ENCODE results near the gene HOXC12. TPM values are rescaled to one million over a fixed set of nuclear protein-coding genes. Genes with fewer than 3 reads are reported as not detected.

Gene HOXC12
- total RNA-seq, 1 donor from 2014 or later: not detected

DNA sequence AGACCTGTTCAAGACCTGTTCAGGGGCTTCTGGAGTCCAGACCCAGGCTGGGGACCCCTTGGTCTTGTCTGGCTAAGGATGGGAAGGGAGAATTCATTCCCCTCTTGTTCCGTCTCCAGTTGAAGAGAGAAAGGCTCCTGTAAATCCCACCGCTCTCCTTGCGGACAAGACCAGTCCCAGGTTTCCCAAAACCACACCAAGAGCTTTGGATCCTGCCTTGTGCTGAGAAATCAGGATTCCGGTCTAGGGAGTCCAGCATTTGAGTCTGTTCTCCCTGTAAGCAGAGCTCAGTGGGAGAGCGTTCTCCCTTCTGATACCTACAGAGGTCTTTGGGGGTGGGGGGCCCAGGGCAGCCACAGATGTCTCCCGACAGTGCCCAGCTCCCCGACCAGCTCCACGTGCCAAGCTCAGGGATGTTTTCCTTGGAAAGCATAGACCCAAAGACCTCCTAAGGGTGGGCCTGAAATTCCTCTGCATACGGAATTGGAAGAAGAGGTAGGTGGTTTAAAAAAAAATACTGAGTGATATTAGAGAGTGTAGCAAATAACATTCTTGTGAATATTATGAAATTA lies 14.2 kb upstream of the HOXC12 start:
- DNase-seq (ENCODE audit: low read depth, low spot score): no peak

DNA sequence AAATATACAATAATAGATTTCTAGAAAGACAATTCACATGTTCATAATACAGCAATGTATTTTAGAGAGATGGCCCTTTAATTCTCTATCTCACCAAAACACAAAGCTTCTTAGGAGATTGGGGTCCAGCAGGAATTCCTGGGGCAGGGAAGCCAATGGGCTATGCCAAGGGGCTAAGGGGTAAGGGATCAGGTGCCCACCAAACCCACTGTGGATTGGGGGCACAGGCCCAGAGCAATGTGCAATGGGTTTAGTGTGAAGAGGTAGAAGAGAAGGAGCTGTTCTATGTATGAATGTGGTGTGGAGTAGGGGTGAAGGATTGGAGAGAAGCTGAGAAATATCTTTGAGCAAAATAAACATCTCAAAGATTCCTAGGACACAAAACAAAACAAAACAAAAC lies 13.5 kb upstream of the HOXC12 start:
- DNase-seq (ENCODE audit: low read depth, low spot score): no peak

DNA sequence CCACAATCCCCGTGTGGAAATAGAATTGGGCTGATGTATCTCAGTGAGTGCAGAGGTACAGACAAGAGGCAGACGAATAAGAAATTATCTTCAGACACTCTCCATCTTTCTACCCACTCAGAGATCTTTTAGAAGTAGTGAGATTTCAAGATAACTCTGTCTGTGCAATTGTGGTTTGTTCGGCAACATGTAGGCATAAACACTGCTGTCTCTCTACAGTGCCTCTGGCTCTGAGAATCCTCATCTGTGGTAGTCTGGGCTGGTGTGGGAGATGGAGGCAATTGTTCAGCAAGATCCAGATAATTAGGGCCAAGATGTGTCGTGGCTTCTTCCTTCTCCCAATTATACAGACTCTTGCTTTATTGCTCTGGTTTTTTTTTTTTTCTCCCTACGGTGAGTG lies 13.0 kb upstream of the HOXC12 start:
- no peak for DNase-seq (ENCODE audit: low read depth, low spot score)

DNA sequence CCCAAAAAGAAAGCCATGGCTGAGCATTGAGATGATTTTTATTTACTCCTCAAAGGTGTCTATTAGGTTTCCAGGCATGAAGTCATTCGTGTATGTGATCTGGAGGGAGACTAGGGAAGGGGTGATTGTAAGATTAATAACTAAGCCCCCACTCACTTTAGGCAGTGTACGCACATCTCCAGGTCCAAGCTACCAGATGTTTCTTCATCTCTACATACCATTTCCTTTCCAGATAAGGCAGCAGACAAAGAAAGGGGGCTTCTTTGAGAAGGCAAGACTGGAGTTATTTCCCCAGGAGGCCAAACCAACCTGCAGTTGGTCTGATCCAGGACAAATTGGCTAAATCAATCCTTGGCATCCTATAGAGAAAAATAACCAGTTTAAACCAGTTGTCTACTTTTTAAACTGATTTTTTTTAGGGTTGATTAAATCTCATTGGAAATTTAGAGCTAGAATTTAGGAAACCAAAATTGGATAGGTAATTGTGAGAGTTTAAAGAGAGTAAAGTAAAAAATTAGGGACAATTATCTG lies 12.2 kb upstream of the HOXC12 start:
- no peak for DNase-seq (ENCODE audit: low read depth, low spot score)

DNA sequence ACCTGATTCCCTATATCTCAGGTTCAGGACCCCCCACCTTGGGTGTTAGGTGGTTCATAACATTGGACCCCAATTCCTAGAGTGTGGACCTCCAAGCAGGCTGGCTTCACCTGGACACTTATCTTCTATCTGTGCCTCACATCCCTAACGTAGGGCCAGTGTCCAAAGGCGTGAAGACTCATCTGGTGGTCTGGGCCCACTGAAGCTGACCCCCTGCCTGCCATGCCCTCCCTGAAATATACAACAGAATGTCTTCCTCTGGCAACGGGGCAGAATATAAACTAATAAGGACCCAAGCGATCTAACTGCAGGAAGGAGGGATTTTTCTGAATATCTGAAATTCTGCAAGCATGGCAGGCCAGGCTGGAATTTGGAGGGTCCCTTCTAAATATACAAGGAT lies 10.5 kb upstream of the HOXC12 start:
- DNase-seq (ENCODE audit: low read depth, low spot score): no peak

DNA sequence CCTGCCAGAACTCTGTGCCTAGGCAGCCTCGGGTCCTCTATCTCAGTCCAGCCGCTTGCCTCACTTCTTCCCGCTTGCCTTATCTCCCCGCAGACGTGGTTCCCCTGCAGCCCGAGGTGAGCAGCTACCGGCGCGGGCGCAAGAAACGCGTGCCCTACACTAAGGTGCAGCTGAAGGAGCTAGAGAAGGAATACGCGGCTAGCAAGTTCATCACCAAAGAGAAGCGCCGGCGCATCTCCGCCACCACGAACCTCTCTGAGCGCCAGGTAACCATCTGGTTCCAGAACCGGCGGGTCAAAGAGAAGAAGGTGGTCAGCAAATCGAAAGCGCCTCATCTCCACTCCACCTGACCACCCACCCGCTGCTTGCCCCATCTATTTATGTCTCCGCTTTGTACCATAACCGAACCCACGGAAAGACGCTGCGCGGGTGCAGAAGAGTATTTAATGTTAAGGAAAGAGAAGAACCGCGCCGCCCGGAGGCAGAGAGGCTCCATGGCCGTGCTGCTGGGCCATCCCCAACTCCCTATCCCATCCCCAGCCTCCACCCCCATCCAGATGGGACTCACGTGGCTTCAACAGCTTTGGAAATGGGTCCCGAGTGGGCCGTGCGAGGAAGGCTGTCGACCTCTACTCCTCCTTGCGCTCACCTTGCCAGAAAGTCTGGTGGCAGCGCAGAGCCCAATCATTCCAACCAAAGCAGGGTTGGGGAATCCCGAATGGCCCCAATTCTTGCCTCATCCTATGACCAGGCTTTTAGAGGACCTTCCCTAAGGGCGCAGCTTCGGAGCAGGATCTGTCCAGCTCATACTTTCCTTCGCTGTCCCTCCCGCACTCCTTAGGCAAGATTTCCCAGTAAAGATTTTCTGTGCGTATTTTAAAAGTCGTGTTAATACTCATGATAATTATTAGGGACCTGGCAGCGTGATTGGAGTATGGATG lies 9.5 kb upstream of the HOXC12 start:
- no peak for DNase-seq (ENCODE audit: low read depth, low spot score)

DNA sequence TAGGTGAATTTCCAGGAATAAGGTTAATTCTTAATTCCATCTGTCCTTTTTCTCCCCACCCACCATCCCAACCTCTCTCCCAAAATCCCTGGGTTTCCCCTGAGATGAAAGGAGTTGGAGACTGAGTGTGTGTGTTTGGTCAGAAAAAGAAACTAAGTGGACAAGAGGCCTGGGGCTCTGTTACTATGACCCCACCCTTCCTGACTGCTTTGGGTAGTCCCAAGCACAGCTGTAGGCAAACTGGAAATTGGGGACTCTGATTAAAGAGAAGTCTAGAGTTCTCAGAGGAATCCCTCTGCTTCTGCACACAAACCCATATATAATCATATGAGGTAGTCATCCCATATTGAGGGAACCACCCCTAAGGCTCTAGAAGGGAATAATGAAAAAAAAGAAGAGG lies 7.0 kb upstream of the HOXC12 start:
- DNase-seq (ENCODE audit: low read depth, low spot score): no peak

DNA sequence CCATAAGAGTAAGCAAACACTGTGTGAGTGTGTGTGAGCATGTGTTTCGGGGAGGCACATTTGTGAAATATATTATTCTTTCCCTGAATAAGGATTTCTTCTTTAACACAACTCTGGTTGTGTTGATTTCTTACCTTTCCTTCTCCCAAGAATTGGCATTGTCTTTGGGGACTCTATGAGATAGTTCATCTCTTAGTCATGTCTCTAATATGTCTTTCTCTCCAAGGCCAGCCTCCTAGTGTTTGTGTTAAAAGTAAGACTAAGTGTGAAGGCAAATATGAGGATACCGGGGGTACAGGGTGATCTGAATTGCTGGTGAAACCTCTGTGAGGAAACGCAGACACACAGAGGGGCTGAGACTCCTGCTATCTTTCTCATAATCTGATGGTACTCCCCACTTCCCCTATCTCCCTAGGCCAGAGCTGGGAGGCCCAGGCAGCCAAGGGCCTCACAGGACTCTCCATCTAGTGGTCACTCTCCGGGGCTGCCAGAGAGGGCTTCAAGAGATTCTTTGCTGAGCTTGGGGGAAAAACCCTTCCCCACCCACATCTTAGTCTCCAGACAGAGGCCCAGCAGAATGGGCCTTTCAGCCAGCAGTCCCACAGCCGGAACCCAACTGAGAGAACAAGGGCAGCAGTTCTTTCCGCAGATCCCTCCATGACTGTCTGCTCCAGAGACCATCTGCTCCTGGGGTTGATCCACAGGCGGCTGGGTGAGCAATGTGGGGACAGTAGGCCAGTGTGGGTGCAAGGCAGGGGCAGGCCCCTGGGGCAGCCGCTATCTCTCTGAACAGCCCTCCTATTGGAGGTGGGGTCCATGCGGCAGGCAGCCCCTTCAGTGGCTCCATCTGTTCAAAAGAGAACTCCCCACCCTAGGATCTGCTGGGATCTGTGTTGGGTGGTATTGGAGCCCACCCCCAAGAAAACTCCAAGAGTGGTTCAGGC lies 5.8 kb upstream of the HOXC12 start:
- DNase-seq (ENCODE audit: low read depth, low spot score): no peak

DNA sequence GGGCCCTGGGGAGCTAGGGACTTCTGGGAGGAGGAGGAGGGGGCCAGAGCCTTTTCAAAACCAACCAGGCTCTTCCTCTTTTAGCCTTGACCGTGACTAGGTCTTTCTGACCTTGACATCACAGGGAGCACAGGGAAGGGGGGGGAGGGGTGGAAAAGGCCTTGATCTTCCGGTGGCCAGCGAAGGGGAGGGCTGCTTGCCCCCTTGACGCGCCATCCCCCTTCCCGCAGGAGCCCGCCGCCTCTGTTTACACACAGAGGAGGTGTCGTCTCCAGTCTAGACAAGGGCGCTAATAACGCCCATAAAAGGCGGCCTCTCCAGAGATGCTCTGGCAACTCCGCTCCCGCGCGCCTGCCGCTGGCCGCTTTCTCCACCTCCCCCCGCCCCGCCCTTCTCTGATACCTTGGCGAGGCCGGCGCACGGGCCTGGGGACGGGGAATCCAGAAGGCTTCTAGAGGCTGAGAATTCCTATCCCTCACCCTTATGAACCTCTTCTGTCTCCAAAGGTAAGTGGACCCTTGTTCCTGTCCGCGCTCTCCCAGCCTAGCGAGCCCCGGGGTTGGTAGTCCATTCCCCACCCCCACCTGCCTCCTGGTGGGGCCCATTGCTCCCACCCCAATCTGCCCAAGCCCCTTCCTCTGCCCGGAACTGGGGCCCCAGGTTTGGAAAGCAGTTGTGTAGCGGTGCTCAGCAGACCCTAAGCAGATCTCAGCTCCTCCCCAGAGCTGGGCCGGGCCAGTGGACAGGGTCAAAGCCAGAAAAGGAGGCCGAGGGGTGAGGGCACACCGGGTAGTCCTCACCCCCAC lies 4.9 kb upstream of the HOXC12 start:
- no peak for DNase-seq (ENCODE audit: low read depth, low spot score)

DNA sequence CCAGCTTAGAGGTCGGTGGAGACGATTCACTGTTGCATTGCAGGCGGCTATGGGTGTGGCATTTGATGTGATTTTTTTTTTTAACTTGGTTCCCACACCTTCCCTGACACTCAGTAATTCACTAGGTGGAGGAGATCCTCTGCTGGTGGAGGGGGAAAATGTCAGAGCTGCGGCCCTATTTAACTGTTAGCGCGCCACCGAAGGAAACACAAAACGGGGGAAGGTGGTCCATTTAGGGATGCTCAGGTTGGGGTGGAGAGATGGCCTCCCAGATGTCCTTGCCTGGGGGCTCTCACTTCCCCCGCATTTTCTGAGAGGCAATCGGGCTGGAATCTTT lies 4.3 kb upstream of the HOXC12 start:
- no peak for DNase-seq (ENCODE audit: low read depth, low spot score)

DNA sequence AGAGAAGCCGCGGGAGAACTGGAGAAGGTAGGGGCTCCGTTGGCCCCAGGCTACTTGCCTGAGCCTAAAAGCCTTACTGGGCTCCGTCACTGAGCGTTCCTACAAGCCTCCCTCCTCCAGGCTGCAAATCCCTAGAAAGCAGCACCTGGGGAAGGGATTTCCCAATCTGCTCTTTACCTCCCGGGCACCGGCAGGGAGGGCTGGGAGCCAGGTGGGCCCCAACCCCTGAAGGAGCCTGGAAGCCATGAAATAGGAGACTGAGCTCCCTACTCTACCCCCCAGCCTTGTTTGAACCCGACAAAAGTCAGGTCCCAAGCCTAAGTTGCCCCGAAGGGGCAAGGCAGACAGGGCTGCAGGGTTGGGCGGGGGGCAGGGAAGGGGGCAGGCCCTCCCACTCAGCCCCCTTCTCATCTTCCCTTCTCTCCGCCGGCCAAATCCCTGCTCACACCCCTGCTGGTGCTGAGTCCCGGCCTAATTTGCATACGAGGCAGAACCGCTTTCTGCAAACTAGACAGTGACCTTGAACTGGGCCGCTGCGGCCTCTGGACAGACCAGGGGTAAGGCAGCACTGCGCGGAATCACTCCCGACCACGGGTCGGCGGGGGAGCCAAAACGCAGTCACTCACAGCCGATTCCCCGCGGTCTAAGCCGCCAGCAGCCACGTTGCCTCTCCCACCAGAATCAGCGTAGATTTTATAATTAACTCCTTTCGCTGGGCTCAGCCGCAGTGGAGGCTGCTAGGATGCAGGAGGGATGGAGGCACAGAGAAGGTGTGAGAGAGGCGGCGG lies 3.7 kb upstream of the HOXC12 start:
- DNase-seq (ENCODE audit: low read depth, low spot score): no peak

DNA sequence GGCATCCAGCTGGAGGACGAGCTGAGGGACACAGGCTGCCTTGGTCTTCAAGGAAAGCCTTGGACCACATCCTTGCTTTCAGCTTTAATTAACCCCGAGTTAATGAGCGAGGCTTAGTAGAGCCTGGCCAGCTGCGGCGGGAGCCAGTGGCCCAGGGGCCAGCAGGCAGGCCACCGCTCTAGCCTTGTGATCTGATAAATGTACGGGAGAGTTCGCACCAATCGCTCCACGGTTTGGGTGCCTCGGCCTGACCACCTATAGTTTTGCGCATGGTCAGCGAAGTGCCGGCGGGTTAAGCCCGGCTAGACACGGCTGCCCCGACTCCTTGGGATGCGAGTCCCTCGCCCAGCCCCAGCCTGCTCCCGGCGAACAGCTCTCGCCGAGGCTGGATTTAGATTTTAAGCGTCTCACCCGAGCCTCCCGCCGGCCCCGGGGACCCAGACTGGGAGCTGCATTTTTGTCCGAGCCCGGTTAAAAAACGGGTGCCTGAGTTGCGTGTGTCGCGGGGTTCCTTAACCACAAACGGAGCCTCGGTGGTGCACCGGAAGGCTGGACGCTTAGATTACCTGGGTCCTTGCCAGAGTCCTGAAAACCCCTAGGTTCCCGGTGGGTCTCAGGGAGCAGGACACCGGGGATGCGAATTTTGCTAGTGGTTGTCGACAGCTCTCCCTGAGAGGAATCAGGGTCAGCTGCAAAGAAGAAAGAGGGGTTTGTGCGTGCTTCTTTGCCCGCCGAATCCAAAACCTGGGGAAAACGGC lies 2.9 kb upstream of the HOXC12 start:
- DNase-seq (ENCODE audit: low read depth, low spot score): no peak

DNA sequence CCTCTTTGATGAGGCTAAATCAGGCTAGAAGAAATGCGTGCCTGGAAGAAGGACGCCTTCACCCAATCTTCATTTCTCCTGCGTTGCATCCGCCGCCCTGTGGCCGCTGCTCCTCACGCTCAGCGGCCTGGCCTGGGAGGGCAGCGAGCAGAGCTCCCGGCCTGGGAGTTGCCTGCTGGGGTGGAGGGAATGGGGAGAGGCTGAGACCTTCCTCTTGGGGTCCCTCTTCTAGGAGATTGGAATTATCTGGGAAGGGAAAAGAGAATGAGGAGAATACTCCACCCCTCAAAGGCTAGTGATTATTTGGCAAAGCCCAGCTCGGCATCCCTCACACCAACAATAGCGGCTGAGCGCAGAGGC lies 2.4 kb upstream of the HOXC12 start:
- no peak for DNase-seq (ENCODE audit: low read depth, low spot score)

DNA sequence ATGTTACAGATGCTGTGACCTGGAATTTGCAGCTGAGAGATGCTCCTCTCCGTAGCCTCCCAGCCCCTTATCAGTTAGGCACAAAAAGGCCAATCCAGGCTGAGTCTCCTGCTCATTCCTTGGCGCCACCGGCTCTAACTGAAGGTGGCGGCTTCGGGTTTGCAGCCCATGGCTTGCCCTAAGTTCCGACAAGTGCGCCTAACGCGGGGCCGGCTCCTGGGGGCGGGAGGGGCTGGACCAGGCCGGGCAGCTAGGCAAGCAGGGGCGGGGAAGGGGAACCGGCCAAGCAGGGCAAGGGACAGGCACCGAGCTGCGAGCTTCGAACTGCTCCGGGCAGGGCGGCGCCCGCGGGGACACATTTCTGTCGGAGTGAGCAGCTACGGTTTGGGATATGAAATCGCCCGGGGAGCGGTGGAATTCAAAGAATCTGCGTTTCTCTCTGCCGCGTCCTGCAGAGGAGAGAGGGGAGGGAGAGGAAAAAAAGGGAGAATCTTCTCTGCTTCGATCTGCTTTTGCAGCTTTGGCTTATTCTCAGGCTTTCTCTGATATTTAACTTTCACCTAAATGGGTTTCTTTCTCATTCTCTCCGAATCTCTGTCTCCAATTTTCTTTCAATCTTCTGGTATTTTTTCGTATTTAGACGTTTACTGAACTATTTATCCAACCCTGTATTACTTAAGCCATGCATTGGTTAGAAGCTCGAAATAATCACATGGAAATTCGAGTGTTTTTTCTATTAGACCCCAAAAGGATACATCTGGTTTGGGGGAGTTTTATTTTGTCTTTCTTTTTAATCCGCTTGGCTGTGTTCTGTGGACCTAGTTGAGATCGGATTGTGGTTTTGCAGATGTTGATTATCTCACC lies 1.6 kb upstream of the HOXC12 start:
- DNase-seq (ENCODE audit: low read depth, low spot score): no peak

DNA sequence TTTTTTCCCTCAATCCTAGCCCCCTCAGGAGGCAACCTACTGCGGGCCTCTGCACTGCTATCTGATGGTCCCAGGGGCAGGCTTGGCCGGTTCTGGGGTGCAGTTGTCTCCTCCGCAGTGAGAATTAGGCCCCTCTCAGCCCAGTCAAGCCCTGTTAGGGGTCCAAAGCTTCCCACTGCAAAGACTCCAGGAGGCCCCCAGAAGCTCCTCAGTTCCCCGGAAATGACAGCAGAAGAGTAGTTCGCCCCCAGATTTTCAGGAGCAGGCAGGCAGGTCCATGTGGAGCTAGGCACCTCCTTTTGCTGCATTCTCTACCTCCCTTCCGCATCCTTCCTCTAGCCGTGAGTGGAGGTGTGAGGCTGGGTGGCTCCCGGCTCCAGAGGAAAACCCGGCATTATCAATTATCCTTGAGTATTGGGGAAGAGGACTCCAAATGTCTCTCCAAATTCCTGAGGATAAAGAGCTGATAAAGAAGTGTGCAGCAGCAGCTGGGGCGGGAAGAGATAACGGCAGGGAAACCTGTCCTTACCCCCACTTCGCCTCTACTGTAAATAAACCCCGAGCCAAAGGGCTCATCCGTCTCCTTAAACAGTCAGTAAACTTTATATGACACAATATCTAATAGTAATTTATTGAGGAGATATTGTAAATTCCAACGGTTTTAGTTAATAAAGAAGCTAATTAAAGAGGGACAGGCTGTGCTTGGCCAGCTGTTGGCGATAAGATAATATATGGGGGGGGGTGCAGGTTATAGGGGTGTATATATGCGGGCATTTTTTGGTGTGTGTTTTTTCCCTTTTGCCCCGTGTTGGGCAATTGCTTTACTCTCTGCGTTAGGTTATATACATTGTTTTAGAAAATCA lies 641 bp upstream of the HOXC12 start:
- no peak for DNase-seq (ENCODE audit: low read depth, low spot score)

DNA sequence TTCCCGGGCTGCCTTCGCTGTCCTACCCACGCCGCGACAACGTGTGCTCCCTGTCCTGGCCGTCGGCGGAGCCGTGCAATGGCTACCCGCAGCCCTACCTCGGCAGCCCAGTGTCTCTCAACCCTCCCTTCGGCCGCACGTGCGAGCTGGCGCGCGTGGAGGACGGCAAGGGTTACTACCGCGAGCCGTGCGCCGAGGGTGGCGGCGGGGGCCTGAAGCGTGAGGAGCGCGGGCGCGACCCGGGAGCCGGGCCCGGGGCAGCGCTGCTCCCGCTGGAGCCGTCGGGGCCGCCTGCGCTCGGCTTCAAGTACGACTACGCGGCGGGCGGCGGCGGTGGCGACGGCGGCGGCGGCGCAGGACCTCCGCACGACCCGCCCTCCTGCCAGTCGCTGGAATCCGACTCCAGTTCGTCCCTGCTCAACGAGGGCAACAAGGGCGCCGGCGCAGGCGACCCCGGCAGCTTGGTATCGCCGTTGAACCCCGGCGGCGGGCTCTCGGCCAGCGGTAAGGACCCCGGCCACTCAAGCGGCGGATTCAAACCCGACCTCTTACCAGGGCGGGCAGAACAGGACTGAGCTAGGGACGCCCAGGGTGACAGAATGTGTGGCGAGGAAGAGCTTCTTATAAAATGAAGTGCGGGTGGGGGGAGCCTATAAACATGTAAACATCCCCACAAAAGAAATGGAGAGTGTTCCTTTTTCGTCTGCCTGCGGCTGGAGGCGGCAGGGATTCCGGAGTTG lies 503 bp downstream of the HOXC12 start:
- DNase-seq (ENCODE audit: low read depth, low spot score): no peak

DNA sequence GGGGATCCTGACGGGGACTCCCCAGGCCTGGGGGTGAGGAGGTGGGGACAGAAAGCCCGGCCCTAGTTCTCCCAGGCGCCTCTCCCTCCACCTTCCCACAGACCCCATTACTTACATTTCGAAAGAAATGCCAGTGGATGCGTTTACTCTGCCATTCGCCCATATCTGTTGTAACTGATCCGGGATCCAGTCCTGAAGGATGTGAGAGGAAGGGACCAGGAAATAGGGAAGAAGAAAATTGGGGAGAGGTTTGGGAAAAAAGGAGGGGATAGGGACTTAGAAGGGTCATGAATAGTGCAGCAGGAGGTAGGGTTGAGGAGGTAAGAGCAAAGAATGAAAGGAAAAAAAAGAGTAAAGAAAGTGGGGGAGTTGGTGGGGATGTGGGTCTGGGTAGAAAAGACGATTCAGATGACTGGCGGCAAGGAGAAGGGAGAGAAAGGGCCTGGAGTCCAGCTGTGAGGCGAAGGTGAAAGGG lies 1.1 kb downstream of the HOXC12 start:
- no peak for DNase-seq (ENCODE audit: low read depth, low spot score)
